K562 (cell line): ENCODE data around the gene MCCD1. TPM values are rescaled to one million over a fixed set of nuclear protein-coding genes. Genes with fewer than 3 reads are reported as not detected.

Experiments used
- ARID2 ChIP-seq: fragments of 450-650 bp; IDR thresholded peaks from 2 replicates; pipeline ENCODE4 v1.6.1; 2017; ENCODE audit warnings: antibody characterized with exemption, mild to moderate bottlenecking
- ARID3A ChIP-seq: IDR thresholded peaks from 2 replicates; pipeline ENCODE4 v1.6.1; 2012; ENCODE audit warnings: low read depth, low read length, improper control_type of control experiment, borderline replicate concordance
- CLOCK ChIP-seq: fragments of 250-450 bp; sonication (Bioruptor Pico); IDR thresholded peaks from 2 replicates; pipeline ENCODE4 v1.4.0; 2020; ENCODE audit warnings: mild to moderate bottlenecking, moderate library complexity, borderline replicate concordance
- DACH1 ChIP-seq: fragments of 450-650 bp; IDR thresholded peaks from 2 replicates; pipeline ENCODE4 v1.6.1; 2018; ENCODE audit not compliant: partially characterized antibody
- DMBX1 ChIP-seq: fragments of 250-450 bp; sonication (Bioruptor Pico); IDR thresholded peaks from 2 replicates; pipeline ENCODE4 v1.8.0; 2022; ENCODE audit warnings: inconsistent platforms, mild to moderate bottlenecking, moderate library complexity, borderline replicate concordance
- DPF2 ChIP-seq: fragments of 450-650 bp; IDR thresholded peaks from 2 replicates; pipeline ENCODE4 v1.6.1; 2016
- FIP1L1 ChIP-seq: fragments of 200-400 bp; formaldehyde crosslinking; IDR thresholded peaks from 2 replicates; pipeline ENCODE4 v1.6.1; 2018; ENCODE audit warnings: mild to moderate bottlenecking, low read depth, low read length; ENCODE audit not compliant: poor library complexity, severe bottlenecking
- GTF3C2 ChIP-seq: IDR thresholded peaks from 3 replicates; pipeline ENCODE4 v1.6.1; 2011; ENCODE audit warnings: borderline replicate concordance, mild to moderate bottlenecking, moderate library complexity; ENCODE audit not compliant: insufficient read length; ENCODE audit errors: extremely low read depth
- HCFC1 ChIP-seq: IDR thresholded peaks from 2 replicates; pipeline ENCODE4 v1.6.1; 2012; ENCODE audit warnings: low read depth, low read length, improper control_type of control experiment
- MTA1 ChIP-seq: fragments of 450-650 bp; IDR thresholded peaks from 2 replicates; pipeline ENCODE4 v1.6.1; 2017; ENCODE audit warnings: borderline replicate concordance
- NR3C1 ChIP-seq: sonication (generic); formaldehyde crosslinking; IDR thresholded peaks from 2 replicates; pipeline ENCODE4 v1.8.1; 2022; ENCODE audit warnings: missing genetic modification reagents
- PHTF2 ChIP-seq: fragments of 250-450 bp; sonication (Bioruptor Pico); IDR thresholded peaks from 2 replicates; pipeline ENCODE4 v1.5.0; 2021; ENCODE audit warnings: mild to moderate bottlenecking
- SMARCE1 ChIP-seq: fragments of 450-650 bp; IDR thresholded peaks from 2 replicates; pipeline ENCODE4 v1.7.1; 2016; ENCODE audit warnings: mild to moderate bottlenecking
- ZBTB1 ChIP-seq: sonication (generic); formaldehyde crosslinking; IDR thresholded peaks from 2 replicates; pipeline ENCODE4 v1.8.1; 2023; ENCODE audit warnings: missing genetic modification reagents, low read depth, mild to moderate bottlenecking, borderline replicate concordance
- ZFPM2 ChIP-seq: fragments of 250-450 bp; sonication (Bioruptor Pico); IDR thresholded peaks from 2 replicates; pipeline ENCODE4 v1.5.1; 2022; ENCODE audit warnings: mild to moderate bottlenecking
- ZNF41 ChIP-seq: fragments of 250-450 bp; sonication (Bioruptor Pico); conservative IDR thresholded peaks from 2 replicates; pipeline ENCODE4 v1.4.0; 2020; ENCODE audit warnings: mild to moderate bottlenecking
- polyA plus RNA-seq, 8 experiments: library from polyadenylated mRNA; depleted of rRNA in 4 of 8; stranded (reverse) in 5 of 8; unstranded in 3 of 8; fragments of >200 nt; fragmentation: Nextera tagmentation in 2 of 8; fragmentation: Illumina TruSeq in 1 of 8; extraction: Ambion mirVana in 2 of 8; extraction: Trizol in 1 of 8; gene quantifications; 2 replicates each; pipeline versions ENCODE4 v1.2.1 to v1.2.3, GENCODE V29; 2011 to 2014; ENCODE audit warnings: inconsistent platforms in 1 of 8, missing spikeins in 1 of 8
- total RNA-seq, 7 experiments: library from RNA; depleted of rRNA in 6 of 7; stranded (reverse); fragments of >200 nt in 6 of 7; fragmentation: Illumina TruSeq in 2 of 7; extraction: Trizol in 2 of 7; gene quantifications; 2 replicates each; pipeline versions ENCODE4 v1.2.1 to v1.2.3, GENCODE V29; 2011 to 2021; ENCODE audit warnings: low replicate concordance in 1 of 7
- TF ChIP-seq, protein P1 (sequence below), 2 experiments: fragments of 450-650 bp in 1 of 2; sonication (generic) in 1 of 2; formaldehyde crosslinking in 1 of 2; IDR thresholded peaks in 1 of 2; conservative IDR thresholded peaks in 1 of 2; 2 replicates each; pipeline versions ENCODE4 v1.6.1 to v1.8.1; 2016 to 2023; ENCODE audit warnings: mild to moderate bottlenecking in 2 of 2, moderate library complexity in 2 of 2, inconsistent platforms in 1 of 2, missing genetic modification reagents in 1 of 2
- TF ChIP-seq, protein P2 (sequence below): fragments of 450-650 bp; IDR thresholded peaks from 2 replicates; pipeline ENCODE4 v1.7.0; 2016; ENCODE audit warnings: borderline replicate concordance

Gene MCCD1
- total and polyA plus RNA-seq, 9 of the 15 experiments (the other 6 are each of a cell fraction or from before 2014, with no cell fraction given), result not detected

GRCh38 chr6:31525553-31525931 is 3.2 kb upstream of the MCCD1 start (continued):
- TF ChIP-seq DPF2 (peak; percentile 83), DMBX1 (no peak), ARID2 (no peak), MTA1 (peak; percentile 22; the same call in 1 of the 2 replicates), ZNF41 (CRISPR knock-in tag) (no peak), GTF3C2 (no peak), HCFC1 (no peak), DACH1 (peak; percentile 82), CLOCK (CRISPR knock-in tag) (no peak), SMARCE1 (peak; percentile 75; the same call in 1 of the 2 replicates), ARID3A (peak; percentile 40; the same call in 1 of the 2 replicates), ZFPM2 (CRISPR knock-in tag) (no peak), PHTF2 (CRISPR knock-in tag) (no peak), NR3C1 (CRISPR knock-in tag) (no peak), ZBTB1 (no peak), FIP1L1 (no peak)
- TF ChIP-seq, protein P1, sequence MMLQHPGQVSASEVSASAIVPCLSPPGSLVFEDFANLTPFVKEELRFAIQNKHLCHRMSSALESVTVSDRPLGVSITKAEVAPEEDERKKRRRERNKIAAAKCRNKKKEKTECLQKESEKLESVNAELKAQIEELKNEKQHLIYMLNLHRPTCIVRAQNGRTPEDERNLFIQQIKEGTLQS (IDR thresholded peaks at IDR 0.05), result peak; percentile 92
- TF ChIP-seq, protein P1 (CRISPR knock-in tag; conservative IDR thresholded peaks at IDR 0.05), result 0 out of 2 replicates have a peak, but pooled peaks have one; percentile 57
- TF ChIP-seq, protein P2, sequence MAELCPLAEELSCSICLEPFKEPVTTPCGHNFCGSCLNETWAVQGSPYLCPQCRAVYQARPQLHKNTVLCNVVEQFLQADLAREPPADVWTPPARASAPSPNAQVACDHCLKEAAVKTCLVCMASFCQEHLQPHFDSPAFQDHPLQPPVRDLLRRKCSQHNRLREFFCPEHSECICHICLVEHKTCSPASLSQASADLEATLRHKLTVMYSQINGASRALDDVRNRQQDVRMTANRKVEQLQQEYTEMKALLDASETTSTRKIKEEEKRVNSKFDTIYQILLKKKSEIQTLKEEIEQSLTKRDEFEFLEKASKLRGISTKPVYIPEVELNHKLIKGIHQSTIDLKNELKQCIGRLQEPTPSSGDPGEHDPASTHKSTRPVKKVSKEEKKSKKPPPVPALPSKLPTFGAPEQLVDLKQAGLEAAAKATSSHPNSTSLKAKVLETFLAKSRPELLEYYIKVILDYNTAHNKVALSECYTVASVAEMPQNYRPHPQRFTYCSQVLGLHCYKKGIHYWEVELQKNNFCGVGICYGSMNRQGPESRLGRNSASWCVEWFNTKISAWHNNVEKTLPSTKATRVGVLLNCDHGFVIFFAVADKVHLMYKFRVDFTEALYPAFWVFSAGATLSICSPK, result no peak
